Mesothelial cell of epicardium (in vitro differentiated cells): ENCODE measurements around the gene ASTN2. TPM values are rescaled to one million over a fixed set of nuclear protein-coding genes. Genes with fewer than 3 reads are reported as not detected.

Experiments
- DNase-seq, 2 experiments: peaks; one replicate each; pipeline ENCODE4 v3.0.0; 2021; ENCODE audit warnings: low spot score in 2 of 2; ENCODE audit not compliant: unreplicated experiment in 2 of 2
- H3K27ac Mint-ChIP-seq: 2 replicates; pipeline ENCODE4 v1.8.0; 2021; ENCODE audit warnings: mixed read lengths
- H3K27me3 Mint-ChIP-seq: 2 replicates; pipeline ENCODE4 v1.8.0; 2021; ENCODE audit warnings: low read depth, mixed read lengths
- H3K36me3 Mint-ChIP-seq: 2 replicates; pipeline ENCODE4 v1.8.0; 2021; ENCODE audit warnings: mixed read lengths
- H3K4me1 Mint-ChIP-seq: 2 replicates; pipeline ENCODE4 v1.8.0; 2021; ENCODE audit warnings: mixed read lengths
- H3K4me3 Mint-ChIP-seq: 2 replicates; pipeline ENCODE4 v1.8.0; 2021; ENCODE audit warnings: mild to moderate bottlenecking, moderate library complexity, mixed read lengths
- H3K9me3 Mint-ChIP-seq: 2 replicates; pipeline ENCODE4 v1.8.0; 2021; ENCODE audit warnings: mixed read lengths
- total RNA-seq: library from RNA; stranded (reverse); gene quantifications from 3 replicates; pipeline ENCODE4 v1.2.1, GENCODE V29; 2021
- TF ChIP-seq, protein P1 (sequence below): fragments of 200-600 bp; sonication (generic); IDR thresholded peaks from one replicate; pipeline ENCODE4 v1.5.0; 2021; ENCODE audit warnings: antibody characterized with exemption; ENCODE audit not compliant: unreplicated experiment

Gene ASTN2
- total RNA-seq, 1 donor from 2014 or later: 12.2 TPM

DNA sequence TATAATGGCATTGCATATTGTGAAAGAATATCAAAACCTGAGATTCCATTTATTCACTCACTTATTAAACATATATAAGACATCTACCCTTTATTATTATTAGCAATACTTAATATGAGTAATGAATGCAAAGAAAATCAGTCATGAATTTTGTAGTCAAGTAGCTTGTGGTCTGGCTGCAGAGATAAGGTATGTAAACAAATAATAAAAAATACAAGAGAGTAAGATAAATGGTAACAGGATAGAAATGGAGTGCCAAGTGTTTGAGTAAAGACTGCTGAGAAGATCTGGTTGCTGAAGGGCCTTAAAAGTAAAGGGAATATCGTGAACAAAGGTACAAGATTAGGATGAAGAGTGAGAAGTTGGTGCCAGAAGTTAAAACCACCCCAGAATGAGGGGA, 709.3 kb downstream of the ASTN2 start:
- no peak for DNase-seq
- Mint-ChIP-seq H3K27me3 (no peaks in the 10 kb centered on the region), H3K36me3 (peaks cover 19% of the 10 kb centered on the region), H3K4me3 (no peak overlapping the region), H3K27ac (no peak overlapping the region), H3K9me3 (peaks cover 6% of the 10 kb centered on the region), H3K4me1 (peaks cover 11% of the 10 kb centered on the region)
- TF ChIP-seq, protein P1, sequence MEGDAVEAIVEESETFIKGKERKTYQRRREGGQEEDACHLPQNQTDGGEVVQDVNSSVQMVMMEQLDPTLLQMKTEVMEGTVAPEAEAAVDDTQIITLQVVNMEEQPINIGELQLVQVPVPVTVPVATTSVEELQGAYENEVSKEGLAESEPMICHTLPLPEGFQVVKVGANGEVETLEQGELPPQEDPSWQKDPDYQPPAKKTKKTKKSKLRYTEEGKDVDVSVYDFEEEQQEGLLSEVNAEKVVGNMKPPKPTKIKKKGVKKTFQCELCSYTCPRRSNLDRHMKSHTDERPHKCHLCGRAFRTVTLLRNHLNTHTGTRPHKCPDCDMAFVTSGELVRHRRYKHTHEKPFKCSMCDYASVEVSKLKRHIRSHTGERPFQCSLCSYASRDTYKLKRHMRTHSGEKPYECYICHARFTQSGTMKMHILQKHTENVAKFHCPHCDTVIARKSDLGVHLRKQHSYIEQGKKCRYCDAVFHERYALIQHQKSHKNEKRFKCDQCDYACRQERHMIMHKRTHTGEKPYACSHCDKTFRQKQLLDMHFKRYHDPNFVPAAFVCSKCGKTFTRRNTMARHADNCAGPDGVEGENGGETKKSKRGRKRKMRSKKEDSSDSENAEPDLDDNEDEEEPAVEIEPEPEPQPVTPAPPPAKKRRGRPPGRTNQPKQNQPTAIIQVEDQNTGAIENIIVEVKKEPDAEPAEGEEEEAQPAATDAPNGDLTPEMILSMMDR: no peak

DNA sequence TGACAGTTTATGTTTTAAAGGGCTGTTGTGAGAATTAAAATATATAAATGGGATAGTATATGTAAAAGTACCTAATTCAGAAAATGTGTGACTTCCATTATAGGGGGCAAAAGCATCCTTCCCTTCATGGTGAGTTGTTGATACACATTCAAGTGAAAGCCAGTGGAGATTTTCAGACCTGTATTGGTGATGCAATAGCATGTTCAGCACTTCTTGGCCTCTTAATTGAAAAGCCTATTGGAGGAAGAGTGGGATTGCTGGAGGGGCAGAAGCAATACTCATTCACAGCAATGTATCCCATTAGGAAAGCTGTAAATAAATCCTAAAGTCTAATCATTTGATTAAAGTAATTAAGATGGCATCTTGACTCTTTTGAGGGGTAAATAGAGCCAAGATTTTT, 710.4 kb downstream of the ASTN2 start:
- TF ChIP-seq, protein P1: no peak
- no peak for DNase-seq
- Mint-ChIP-seq H3K27ac (no peak overlapping the region), H3K9me3 (peaks cover 6% of the 10 kb centered on the region), H3K4me1 (peaks cover 11% of the 10 kb centered on the region), H3K36me3 (peaks cover 29% of the 10 kb centered on the region), H3K4me3 (no peak overlapping the region), H3K27me3 (no peaks in the 10 kb centered on the region)

DNA sequence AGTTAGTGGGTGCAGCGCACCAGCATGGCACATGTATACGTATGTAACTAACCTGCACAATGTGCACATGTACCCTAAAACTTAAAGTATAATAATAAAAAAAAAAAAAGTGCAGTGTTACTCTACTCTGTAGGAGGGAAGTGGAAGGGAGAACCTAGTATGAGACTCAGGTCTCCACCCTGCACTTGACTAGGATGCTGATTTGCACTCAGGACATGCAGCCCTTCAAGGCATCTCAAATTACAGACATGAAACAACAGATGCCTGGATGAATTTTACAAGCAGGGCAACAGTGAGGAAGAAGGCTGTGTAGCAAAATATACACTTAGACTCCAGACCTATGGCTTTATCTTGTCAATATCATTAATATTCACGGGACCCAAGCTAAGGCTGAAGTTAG, 711.2 kb downstream of the ASTN2 start:
- Mint-ChIP-seq H3K9me3 (peaks cover 6% of the 10 kb centered on the region), H3K27me3 (no peaks in the 10 kb centered on the region), H3K4me1 (peaks cover 11% of the 10 kb centered on the region), H3K27ac (no peak overlapping the region), H3K4me3 (no peak overlapping the region), H3K36me3 (peaks cover 35% of the 10 kb centered on the region)
- TF ChIP-seq, protein P1: no peak
- DNase-seq: no peak

DNA sequence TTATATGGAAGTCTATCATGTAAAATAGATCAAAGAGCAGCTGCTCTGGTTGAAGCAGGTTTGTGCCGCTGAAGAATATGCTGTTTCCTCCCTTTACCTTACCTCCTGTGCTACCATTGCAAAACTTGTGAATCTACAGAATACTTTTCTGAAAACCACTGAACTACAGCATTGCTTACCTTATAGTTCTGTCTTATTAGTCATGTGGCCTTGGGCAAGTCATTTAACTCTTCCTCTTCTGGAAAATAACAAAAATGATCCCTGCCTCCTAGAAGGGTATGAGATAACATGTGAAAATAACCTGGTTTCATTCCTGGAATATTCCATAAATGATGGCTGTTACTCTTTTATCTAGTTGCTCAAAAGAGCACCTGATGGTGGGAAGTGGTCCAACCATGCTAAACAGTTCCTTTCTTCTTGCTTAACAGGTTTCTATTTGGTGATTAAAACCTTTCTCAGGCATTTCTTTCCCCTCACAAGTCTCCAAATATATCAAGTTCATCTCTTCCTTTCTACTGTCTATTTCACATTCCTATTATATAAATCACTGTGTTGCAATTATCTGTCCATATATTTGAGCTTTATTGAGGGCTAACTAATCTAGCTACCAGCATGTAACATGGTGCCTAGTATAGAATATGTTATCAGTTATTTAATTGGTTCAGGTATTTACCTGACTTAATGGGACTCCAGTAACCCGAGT, 712.8 kb downstream of the ASTN2 start:
- TF ChIP-seq, protein P1: no peak
- peaks cover 6% of the 10 kb centered on the region for H3K9me3 Mint-ChIP-seq
- H3K27ac Mint-ChIP-seq: no peak overlapping the region
- DNase-seq: no peak
- H3K4me1 Mint-ChIP-seq: peaks cover 12% of the 10 kb centered on the region
- H3K27me3 Mint-ChIP-seq: no peaks in the 10 kb centered on the region
- H3K36me3 Mint-ChIP-seq: peaks cover 47% of the 10 kb centered on the region
- no peak overlapping the region for H3K4me3 Mint-ChIP-seq

DNA sequence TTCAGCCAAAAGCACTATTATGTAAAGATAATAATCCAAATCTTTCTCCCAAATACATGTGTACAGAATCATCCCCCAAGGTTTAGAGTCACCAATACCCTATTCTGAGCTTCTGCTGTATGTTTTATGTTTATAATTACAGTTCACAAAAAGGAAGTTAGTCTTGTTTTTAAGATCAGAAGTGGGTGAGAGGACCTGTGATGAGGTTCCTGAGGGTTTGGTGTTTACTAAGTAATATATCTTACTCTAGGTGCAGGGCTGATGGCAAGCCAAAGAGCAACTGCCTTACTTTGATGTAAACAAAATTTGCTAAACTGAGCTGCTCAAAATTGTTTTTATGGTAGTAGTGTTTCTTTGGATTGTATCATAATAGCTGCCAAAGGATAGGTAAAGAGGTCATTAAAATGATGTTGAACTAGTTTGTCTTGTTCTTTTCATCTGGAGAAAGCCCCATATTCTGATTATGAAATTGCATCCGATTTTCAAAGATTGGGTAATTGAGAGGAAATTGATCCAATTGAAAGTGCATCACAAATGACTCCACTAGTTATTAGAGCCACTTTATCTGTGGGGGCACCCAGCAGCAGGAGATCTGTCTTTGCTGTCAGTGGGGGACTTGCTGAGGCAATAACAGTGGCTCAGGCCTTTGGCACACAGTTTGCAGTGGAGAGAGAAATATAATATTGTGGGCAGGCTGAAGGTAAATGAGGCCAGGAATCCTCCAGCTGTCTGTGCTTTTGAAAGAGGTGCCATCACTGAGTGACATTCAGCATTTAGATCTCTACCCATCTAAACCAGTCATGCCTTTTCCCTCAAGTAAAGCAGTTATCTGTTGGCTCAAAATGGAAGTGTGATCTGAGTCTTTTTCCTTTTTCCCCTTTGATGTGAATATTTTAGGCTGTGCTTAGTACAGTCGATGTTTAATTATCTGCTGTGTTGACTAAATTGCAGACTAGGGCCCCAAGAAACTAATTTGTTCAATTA, 713.7 kb downstream of the ASTN2 start:
- TF ChIP-seq, protein P1: no peak
- Mint-ChIP-seq H3K4me3 (no peak overlapping the region), H3K27me3 (no peaks in the 10 kb centered on the region), H3K9me3 (peaks cover 6% of the 10 kb centered on the region), H3K4me1 (peaks cover 19% of the 10 kb centered on the region), H3K27ac (no peak overlapping the region), H3K36me3 (peaks cover 47% of the 10 kb centered on the region)
- no peak for DNase-seq
